HepG2 (cell line): ENCODE measurements around the gene TSPAN5. TPM values are rescaled to one million over a fixed set of nuclear protein-coding genes. Genes with fewer than 3 reads are reported as not detected.

ENCODE experiments used
- ATAC-seq: fragments of 200-7000 bp; cut with Tn5 transposase; 3 replicates; pipeline ENCODE4 v1.9.1; 2020; ENCODE audit warnings: mild to moderate bottlenecking, moderate library complexity
- BruUV-seq: library from RNA; stranded (reverse); fragments of 400-500 nt; replicated peaks from 2 replicates; lab custom pipeline; 2021; lab: Mats Ljungman, UMichigan
- CTCF ChIA-PET: fragments of 300-600 bp; formaldehyde crosslinking; extraction: SDS; loops from one replicate; lab custom pipeline; 2021; ENCODE audit warnings: low total read pairs, inconsistent platforms, low intra/inter-chr PET ratio; lab: Yijun Ruan, JAX
- POLR2A ChIA-PET: fragments of 350-600 bp; sonication (Branson Sonifier 250); formaldehyde crosslinking; loops from one replicate; lab custom pipeline; 2020; ENCODE audit warnings: antibody characterized with exemption, inconsistent platforms; lab: Yijun Ruan, JAX
- DNase-seq: peaks from one replicate; pipeline ENCODE4 v3.0.0-alpha.2; 2015; ENCODE audit warnings: low spot score
- FAIRE-seq: peaks from 3 replicates; lab custom pipeline; 2011; peaks lifted over from hg19 to GRCh38; lab: Jason Lieb, UNC
- H2AFZ ChIP-seq: one replicate; pipeline ENCODE4 v1.6.1; 2011; ENCODE audit warnings: low read length, inconsistent platforms
- H3K27ac ChIP-seq: fragments of 300-600 bp; 3 replicates; pipeline ENCODE4 v1.8.0; 2011; ENCODE audit warnings: mixed run types, mild to moderate bottlenecking, mixed read lengths, low read length, inconsistent platforms; ENCODE audit not compliant: insufficient read depth; ENCODE audit errors: extremely low read length
- H3K27me3 ChIP-seq, 2 experiments: fragments of 200-600 bp in 1 of 2; 2 replicates in 1 of 2; 3 replicates in 1 of 2; pipeline versions ENCODE4 v1.6.0 to v1.8.0; 2011; ENCODE audit warnings: low read length in 2 of 2, mild to moderate bottlenecking in 2 of 2, moderate library complexity in 2 of 2, inconsistent platforms in 1 of 2; ENCODE audit not compliant: insufficient read depth in 2 of 2, control insufficient read depth in 1 of 2
- H3K36me3 ChIP-seq, 2 experiments: fragments of 200-600 bp in 1 of 2; replicated peaks in 1 of 2; 2 replicates in 1 of 2; 3 replicates in 1 of 2; pipeline versions ENCODE4 v1.5.1 to v1.8.0; 2011; ENCODE audit warnings: low read length in 2 of 2, inconsistent platforms in 1 of 2; ENCODE audit not compliant: insufficient read depth in 2 of 2, control insufficient read depth in 1 of 2
- H3K4me1 ChIP-seq: 2 replicates; pipeline ENCODE4 v1.5.1; 2012; ENCODE audit warnings: low read length, inconsistent platforms; ENCODE audit not compliant: insufficient read depth
- H3K4me2 ChIP-seq: 2 replicates; pipeline ENCODE4 v1.6.0; 2011; ENCODE audit warnings: low read depth, low read length, inconsistent platforms
- H3K4me3 ChIP-seq, 3 experiments: fragments of 200-600 bp in 1 of 3; sonication (generic), shearing (Covaris generic) in 1 of 3; replicated peaks in 1 of 3; 2 replicates each; pipeline ENCODE4 v1.5.1; 2011 to 2016; ENCODE audit warnings: low read length in 3 of 3, inconsistent platforms in 2 of 3, low read depth in 2 of 3, mild to moderate bottlenecking in 2 of 3, control low read depth in 1 of 3, mixed read lengths in 1 of 3; ENCODE audit not compliant: insufficient read depth in 1 of 3
- H3K79me2 ChIP-seq: one replicate; pipeline ENCODE4 v1.6.1; 2011; ENCODE audit warnings: low read length, inconsistent platforms; ENCODE audit not compliant: insufficient read depth
- H3K9ac ChIP-seq: 2 replicates; pipeline ENCODE4 v1.6.0; 2011; ENCODE audit warnings: mild to moderate bottlenecking, low read depth, low read length, inconsistent platforms; ENCODE audit not compliant: insufficient read depth
- H3K9me3 ChIP-seq: 2 replicates; pipeline ENCODE4 v1.5.1; 2012; ENCODE audit warnings: mild to moderate bottlenecking, low read length
- H4K20me1 ChIP-seq: 2 replicates; pipeline ENCODE4 v1.6.0; 2011; ENCODE audit warnings: inconsistent platforms, mild to moderate bottlenecking, low read length, moderate library complexity; ENCODE audit not compliant: insufficient read depth
- KDM5A ChIP-seq: fragments of 200-600 bp; sonication (generic); IDR thresholded peaks from 2 replicates; pipeline ENCODE4 v1.7.0; 2018; ENCODE audit warnings: antibody characterized with exemption, mild to moderate bottlenecking, low read length, borderline replicate concordance
- PAWR ChIP-seq: sonication (generic); formaldehyde crosslinking; IDR thresholded peaks from 2 replicates; pipeline ENCODE4 v1.4.0; 2020; ENCODE audit warnings: missing genetic modification reagents, mild to moderate bottlenecking, borderline replicate concordance
- TOE1 ChIP-seq: sonication (generic); formaldehyde crosslinking; IDR thresholded peaks from 2 replicates; pipeline ENCODE4 v1.4.0; 2020; ENCODE audit warnings: mild to moderate bottlenecking, missing genetic modification reagents
- ZFY ChIP-seq: sonication (generic); formaldehyde crosslinking; IDR thresholded peaks from 2 replicates; pipeline ENCODE4 v1.4.0; 2020; ENCODE audit warnings: missing genetic modification reagents
- ZNF160 ChIP-seq: sonication (generic); formaldehyde crosslinking; IDR thresholded peaks from 2 replicates; pipeline ENCODE4 v1.8.0; 2022; ENCODE audit warnings: mild to moderate bottlenecking, inconsistent platforms, missing genetic modification reagents
- ZNF788 ChIP-seq: sonication (generic); formaldehyde crosslinking; IDR thresholded peaks from 2 replicates; pipeline ENCODE4 v1.5.0; 2020; ENCODE audit warnings: mild to moderate bottlenecking, missing genetic modification reagents, borderline replicate concordance
- WGBS: methylation state at CpG from one replicate; pipeline ENCODE4 v1.1.6; 2017; ENCODE audit warnings: low lambda C conversion rate; 5-methylcytosine and 5-hydroxymethylcytosine counted together
- in situ Hi-C: cut with HindIII; loops from 2 replicates; pipeline ENCODE4 v1.10.0; 2017; ENCODE audit warnings: low pct_unique_long_range_greater_than_20kb; ENCODE audit not compliant: extremely low pct_ligation_motif_present
- intact Hi-C: fragments of 100-400 bp; cut with micrococcal nuclease; formaldehyde crosslinking; loops from one replicate; pipeline ENCODE4 v1.10.0; 2022; ENCODE audit not compliant: unreplicated experiment
- polyA plus RNA-seq, 8 experiments: library from polyadenylated mRNA; depleted of rRNA in 3 of 8; stranded (reverse) in 7 of 8; unstranded in 1 of 8; fragments of >200 nt; fragmentation: Illumina TruSeq in 4 of 8; extraction: Trizol in 4 of 8; gene quantifications; 2 replicates each; pipeline versions ENCODE4 v1.2.1 to v1.2.3, GENCODE V29; 2011 to 2016; ENCODE audit warnings: low read depth in 4 of 8, missing spikeins in 1 of 8, mixed read lengths in 1 of 8; ENCODE audit not compliant: insufficient read depth in 1 of 8
- total RNA-seq, 5 experiments: library from RNA; depleted of rRNA; stranded (reverse); fragments of >200 nt; fragmentation: Illumina TruSeq; extraction: Trizol; gene quantifications; 2 replicates each; pipeline ENCODE4 v1.2.3, GENCODE V29; 2016; ENCODE audit warnings: low read depth in 1 of 5
- TF ChIP-seq, protein P1 (sequence below), 2 experiments: sonication (generic) in 1 of 2; formaldehyde crosslinking in 1 of 2; IDR thresholded peaks; 2 replicates each; pipeline versions ENCODE4 v1.4.0 to v1.6.1; 2016 to 2020; ENCODE audit warnings: borderline replicate concordance in 1 of 2, low read depth in 1 of 2, mild to moderate bottlenecking in 1 of 2, missing genetic modification reagents in 1 of 2
- TF ChIP-seq, protein P2 (sequence below), 2 experiments: fragments of 450-650 bp in 1 of 2; sonication (generic) in 1 of 2; formaldehyde crosslinking; IDR thresholded peaks; 2 replicates each; pipeline versions ENCODE4 v1.5.0 to v1.8.0; 2020 to 2022; ENCODE audit warnings: mild to moderate bottlenecking in 1 of 2, missing genetic modification reagents in 1 of 2
- TF ChIP-seq, protein P3 (sequence below): sonication (generic); formaldehyde crosslinking; IDR thresholded peaks from 2 replicates; pipeline ENCODE4 v1.4.0; 2020; ENCODE audit warnings: missing genetic modification reagents
- TF ChIP-seq, protein P4 (sequence below): IDR thresholded peaks from 2 replicates; pipeline ENCODE4 v1.6.1; 2016; ENCODE audit warnings: low read depth, borderline replicate concordance
- TF ChIP-seq, protein P5 (sequence below): sonication (generic); formaldehyde crosslinking; IDR thresholded peaks from 2 replicates; pipeline ENCODE4 v1.5.1; 2020; ENCODE audit warnings: missing genetic modification reagents, mild to moderate bottlenecking, borderline replicate concordance
- TF ChIP-seq, protein P6 (sequence below): sonication (generic); formaldehyde crosslinking; IDR thresholded peaks from 2 replicates; pipeline ENCODE4 v1.4.0; 2020; ENCODE audit warnings: missing genetic modification reagents

The TSPAN5 gene
- total and polyA plus RNA-seq, 2 of the 13 experiments (the other 11 are each of a cell fraction or from before 2014, with no cell fraction given): 0.20 to 0.53 TPM

DNA sequence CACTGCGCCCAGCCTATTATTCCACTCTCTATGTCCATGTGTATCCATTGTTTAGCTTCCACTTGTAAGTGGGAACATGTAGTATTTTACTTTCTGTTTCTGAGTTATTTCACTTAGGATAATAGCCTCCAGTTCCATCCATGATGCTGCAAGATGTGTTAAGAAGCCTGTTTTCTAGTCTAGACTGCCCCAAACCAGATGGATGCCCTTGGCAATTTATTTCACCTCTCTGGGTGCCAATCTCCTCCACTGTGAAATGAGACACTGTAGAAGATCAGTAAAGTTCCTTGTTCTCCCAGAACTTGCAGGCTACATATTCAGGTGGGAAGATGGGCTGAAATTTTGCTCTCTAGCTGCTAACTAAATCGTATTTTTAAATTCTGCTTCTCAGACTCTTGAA, 72.8 kb downstream of the TSPAN5 start (continued):
- TF ChIP-seq, protein P1, sequence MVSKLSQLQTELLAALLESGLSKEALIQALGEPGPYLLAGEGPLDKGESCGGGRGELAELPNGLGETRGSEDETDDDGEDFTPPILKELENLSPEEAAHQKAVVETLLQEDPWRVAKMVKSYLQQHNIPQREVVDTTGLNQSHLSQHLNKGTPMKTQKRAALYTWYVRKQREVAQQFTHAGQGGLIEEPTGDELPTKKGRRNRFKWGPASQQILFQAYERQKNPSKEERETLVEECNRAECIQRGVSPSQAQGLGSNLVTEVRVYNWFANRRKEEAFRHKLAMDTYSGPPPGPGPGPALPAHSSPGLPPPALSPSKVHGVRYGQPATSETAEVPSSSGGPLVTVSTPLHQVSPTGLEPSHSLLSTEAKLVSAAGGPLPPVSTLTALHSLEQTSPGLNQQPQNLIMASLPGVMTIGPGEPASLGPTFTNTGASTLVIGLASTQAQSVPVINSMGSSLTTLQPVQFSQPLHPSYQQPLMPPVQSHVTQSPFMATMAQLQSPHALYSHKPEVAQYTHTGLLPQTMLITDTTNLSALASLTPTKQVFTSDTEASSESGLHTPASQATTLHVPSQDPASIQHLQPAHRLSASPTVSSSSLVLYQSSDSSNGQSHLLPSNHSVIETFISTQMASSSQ (IDR thresholded peaks at IDR 0.05; ENCODE audit: low read depth): no peak
- TF ChIP-seq, protein P1 (CRISPR knock-in tag; IDR thresholded peaks at IDR 0.05; ENCODE audit: borderline replicate concordance): no peak
- no peak for TF ChIP-seq ZNF788 (CRISPR knock-in tag)

DNA sequence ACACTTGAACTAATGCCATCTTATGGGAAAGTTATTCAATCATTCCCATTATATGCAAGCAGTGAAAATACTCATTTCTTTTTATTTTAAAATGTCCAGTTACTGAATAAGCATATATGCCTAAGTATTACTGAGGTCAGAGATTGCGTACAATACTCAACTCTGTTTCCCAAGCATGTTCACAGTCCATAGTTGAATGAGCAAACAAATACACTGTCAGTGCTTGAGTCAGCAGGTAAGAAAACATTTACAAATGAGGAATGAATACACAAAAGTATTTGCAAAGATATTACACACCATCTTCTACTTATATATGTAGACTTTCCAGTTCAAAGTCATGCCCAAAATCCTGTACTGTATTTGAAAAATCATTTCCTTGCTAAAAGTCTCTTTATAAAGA, 74.1 kb downstream of the TSPAN5 start:
- no peak overlapping the region for H3K9ac ChIP-seq
- BruUV-seq: no TSS peak
- ChIA-PET POLR2A (no interaction called here), CTCF (no interaction called here)
- FAIRE-seq (no peak), ATAC-seq (peak; percentile 99), DNase-seq (peak; percentile 80)
- H3K27ac ChIP-seq: no peak overlapping the region
- no peaks in the 10 kb centered on the region for H3K9me3 ChIP-seq
- H2AFZ ChIP-seq: no peak overlapping the region
- in situ Hi-C loops: no loop called here
- no peaks in the 10 kb centered on the region for H4K20me1 ChIP-seq
- H3K4me3 ChIP-seq: no peak overlapping the region
- WGBS: 0% methylated on average over 1 of the region's 1 CpG
- H3K79me2 ChIP-seq: no peaks in the 10 kb centered on the region
- intact Hi-C loops: no loop called here
- peaks cover 3 to 32% of the 10 kb centered on the region in 2 experiments; a peak in 4 of 5 replicates for H3K27me3 ChIP-seq
- H3K4me2 ChIP-seq: no peak overlapping the region
- H3K4me1 ChIP-seq: peaks cover 17% of the 10 kb centered on the region
- no peaks in the 10 kb centered on the region for H3K36me3 ChIP-seq
- TF ChIP-seq, protein P2, sequence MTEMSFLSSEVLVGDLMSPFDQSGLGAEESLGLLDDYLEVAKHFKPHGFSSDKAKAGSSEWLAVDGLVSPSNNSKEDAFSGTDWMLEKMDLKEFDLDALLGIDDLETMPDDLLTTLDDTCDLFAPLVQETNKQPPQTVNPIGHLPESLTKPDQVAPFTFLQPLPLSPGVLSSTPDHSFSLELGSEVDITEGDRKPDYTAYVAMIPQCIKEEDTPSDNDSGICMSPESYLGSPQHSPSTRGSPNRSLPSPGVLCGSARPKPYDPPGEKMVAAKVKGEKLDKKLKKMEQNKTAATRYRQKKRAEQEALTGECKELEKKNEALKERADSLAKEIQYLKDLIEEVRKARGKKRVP (CRISPR knock-in tag; IDR thresholded peaks at IDR 0.05): peak in 1 of 2 experiments; percentile 63; a peak in 1 of 4 replicates
- TF ChIP-seq, protein P3, sequence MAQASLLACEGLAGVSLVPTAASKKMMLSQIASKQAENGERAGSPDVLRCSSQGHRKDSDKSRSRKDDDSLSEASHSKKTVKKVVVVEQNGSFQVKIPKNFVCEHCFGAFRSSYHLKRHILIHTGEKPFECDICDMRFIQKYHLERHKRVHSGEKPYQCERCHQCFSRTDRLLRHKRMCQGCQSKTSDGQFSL: no peak
- TF ChIP-seq TOE1 (no peak), KDM5A (no peak), ZNF160 (CRISPR knock-in tag) (no peak), ZFY (no peak), PAWR (CRISPR knock-in tag) (no peak)
- TF ChIP-seq, protein P4, sequence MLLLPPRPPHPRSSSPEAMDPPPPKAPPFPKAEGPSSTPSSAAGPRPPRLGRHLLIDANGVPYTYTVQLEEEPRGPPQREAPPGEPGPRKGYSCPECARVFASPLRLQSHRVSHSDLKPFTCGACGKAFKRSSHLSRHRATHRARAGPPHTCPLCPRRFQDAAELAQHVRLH (CRISPR knock-in tag): no peak
- TF ChIP-seq, protein P5, sequence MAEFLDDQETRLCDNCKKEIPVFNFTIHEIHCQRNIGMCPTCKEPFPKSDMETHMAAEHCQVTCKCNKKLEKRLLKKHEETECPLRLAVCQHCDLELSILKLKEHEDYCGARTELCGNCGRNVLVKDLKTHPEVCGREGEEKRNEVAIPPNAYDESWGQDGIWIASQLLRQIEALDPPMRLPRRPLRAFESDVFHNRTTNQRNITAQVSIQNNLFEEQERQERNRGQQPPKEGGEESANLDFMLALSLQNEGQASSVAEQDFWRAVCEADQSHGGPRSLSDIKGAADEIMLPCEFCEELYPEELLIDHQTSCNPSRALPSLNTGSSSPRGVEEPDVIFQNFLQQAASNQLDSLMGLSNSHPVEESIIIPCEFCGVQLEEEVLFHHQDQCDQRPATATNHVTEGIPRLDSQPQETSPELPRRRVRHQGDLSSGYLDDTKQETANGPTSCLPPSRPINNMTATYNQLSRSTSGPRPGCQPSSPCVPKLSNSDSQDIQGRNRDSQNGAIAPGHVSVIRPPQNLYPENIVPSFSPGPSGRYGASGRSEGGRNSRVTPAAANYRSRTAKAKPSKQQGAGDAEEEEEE (CRISPR knock-in tag): no peak
- TF ChIP-seq, protein P6, sequence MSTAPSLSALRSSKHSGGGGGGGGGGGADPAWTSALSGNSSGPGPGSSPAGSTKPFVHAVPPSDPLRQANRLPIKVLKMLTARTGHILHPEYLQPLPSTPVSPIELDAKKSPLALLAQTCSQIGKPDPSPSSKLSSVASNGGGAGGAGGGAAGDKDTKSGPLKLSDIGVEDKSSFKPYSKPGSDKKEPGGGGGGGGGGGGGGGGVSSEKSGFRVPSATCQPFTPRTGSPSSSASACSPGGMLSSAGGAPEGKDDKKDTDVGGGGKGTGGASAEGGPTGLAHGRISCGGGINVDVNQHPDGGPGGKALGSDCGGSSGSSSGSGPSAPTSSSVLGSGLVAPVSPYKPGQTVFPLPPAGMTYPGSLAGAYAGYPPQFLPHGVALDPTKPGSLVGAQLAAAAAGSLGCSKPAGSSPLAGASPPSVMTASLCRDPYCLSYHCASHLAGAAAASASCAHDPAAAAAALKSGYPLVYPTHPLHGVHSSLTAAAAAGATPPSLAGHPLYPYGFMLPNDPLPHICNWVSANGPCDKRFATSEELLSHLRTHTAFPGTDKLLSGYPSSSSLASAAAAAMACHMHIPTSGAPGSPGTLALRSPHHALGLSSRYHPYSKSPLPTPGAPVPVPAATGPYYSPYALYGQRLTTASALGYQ (CRISPR knock-in tag): peak; percentile 54; the same call in 1 of the 2 replicates
